Neural cell (in vitro differentiated cells): ENCODE results near the gene TFDP2. TPM values are rescaled to one million over a fixed set of nuclear protein-coding genes. Genes with fewer than 3 reads are reported as not detected.
"Not testable (repeated sequence)": the region's sequence is repeated elsewhere in the genome, so short reads cannot be mapped to it uniquely, and the experiment has no call there.

Experiments used
- H2AFZ ChIP-seq: fragments of 200-600, 300-800 bp; sonication (generic), shearing (Covaris generic); 2 replicates; pipeline ENCODE4 v1.6.0; 2014; ENCODE audit warnings: low read depth, mild to moderate bottlenecking, antibody characterized with exemption, low read length, moderate library complexity
- H3F3A ChIP-seq: fragments of 200-600 bp; shearing (Covaris generic); 2 replicates; pipeline ENCODE4 v1.6.1; 2016; ENCODE audit warnings: mild to moderate bottlenecking, moderate library complexity, mixed read lengths, antibody characterized with exemption, low read length; ENCODE audit not compliant: insufficient read depth, poor library complexity, severe bottlenecking
- H3K27ac ChIP-seq: fragments of 200-600, 300-800 bp; sonication (generic), shearing (Covaris generic); 2 replicates; pipeline ENCODE4 v1.5.1; 2014; ENCODE audit warnings: mild to moderate bottlenecking, low read length, moderate library complexity
- H3K27me3 ChIP-seq: fragments of 300-800, 200-600 bp; sonication (generic), shearing (Covaris generic); 2 replicates; pipeline ENCODE4 v1.6.0; 2014; ENCODE audit warnings: mild to moderate bottlenecking, low read depth, low read length, moderate library complexity; ENCODE audit not compliant: insufficient read depth
- H3K36me3 ChIP-seq: fragments of 300-800, 200-600 bp; sonication (generic), shearing (Covaris generic); 2 replicates; pipeline ENCODE4 v1.5.1; 2014; ENCODE audit warnings: mild to moderate bottlenecking, antibody characterized with exemption, low read length, moderate library complexity; ENCODE audit not compliant: insufficient read depth
- H3K4me2 ChIP-seq: fragments of 300-800, 200-600 bp; sonication (generic), shearing (Covaris generic); 2 replicates; pipeline ENCODE4 v1.6.0; 2014; ENCODE audit warnings: mild to moderate bottlenecking, low read length
- H3K4me3 ChIP-seq: fragments of 300-800, 200-600 bp; sonication (generic), shearing (Covaris generic); 2 replicates; pipeline ENCODE4 v1.5.1; 2014; ENCODE audit warnings: mild to moderate bottlenecking, low read length, moderate library complexity
- H3K79me2 ChIP-seq: fragments of 200-600 bp; shearing (Covaris generic); replicated peaks from 2 replicates; pipeline ENCODE4 v1.6.0; 2014; ENCODE audit warnings: mild to moderate bottlenecking, low read length, moderate library complexity; ENCODE audit not compliant: insufficient read depth
- H3K9ac ChIP-seq: fragments of 300-800, 200-600 bp; sonication (generic), shearing (Covaris generic); 2 replicates; pipeline ENCODE4 v1.6.1; 2016; ENCODE audit warnings: mild to moderate bottlenecking, low read length, mixed read lengths
- H3K9me2 ChIP-seq: fragments of 200-600 bp; shearing (Covaris generic); 2 replicates; pipeline ENCODE4 v1.6.1; 2016; ENCODE audit warnings: mild to moderate bottlenecking, low read length, mixed read lengths; ENCODE audit not compliant: insufficient read depth
- H3K9me3 ChIP-seq: fragments of 200-600, 300-800 bp; sonication (generic), shearing (Covaris generic); 2 replicates; pipeline ENCODE4 v1.6.1; 2016; ENCODE audit warnings: mild to moderate bottlenecking, mixed run types, low read length, moderate library complexity, mixed read lengths
- H4K20me1 ChIP-seq: fragments of 200-600 bp; shearing (Covaris generic); 2 replicates; pipeline ENCODE4 v1.6.1; 2016; ENCODE audit warnings: mild to moderate bottlenecking, mixed run types; ENCODE audit not compliant: insufficient read depth
- EP300 ChIP-seq: fragments of 450-650 bp; conservative IDR thresholded peaks from 2 replicates; pipeline ENCODE4 v1.6.1; 2014; ENCODE audit warnings: antibody characterized with exemption, mild to moderate bottlenecking, moderate library complexity; ENCODE audit not compliant: poor library complexity, severe bottlenecking
- EZH2 ChIP-seq: fragments of 200-600, 300-800 bp; shearing (Covaris generic), sonication (generic); IDR thresholded peaks from 2 replicates; pipeline ENCODE4 v1.6.1; 2014; ENCODE audit warnings: antibody characterized with exemption, low read length, borderline replicate concordance, mild to moderate bottlenecking; ENCODE audit not compliant: insufficient read depth, poor library complexity, severe bottlenecking
- MXI1 ChIP-seq: fragments of 450-650 bp; conservative IDR thresholded peaks from 2 replicates; pipeline ENCODE4 v1.6.1; 2014; ENCODE audit warnings: antibody characterized with exemption, mild to moderate bottlenecking; ENCODE audit not compliant: poor library complexity, severe bottlenecking
- POLR2AphosphoS5 ChIP-seq: IDR thresholded peaks from 2 replicates; pipeline ENCODE4 v1.6.1; 2012
- RAD21 ChIP-seq: fragments of 450-650 bp; conservative IDR thresholded peaks from 2 replicates; pipeline ENCODE4 v1.6.1; 2014; ENCODE audit warnings: antibody characterized with exemption, mild to moderate bottlenecking, moderate library complexity
- SMC3 ChIP-seq: fragments of 450-650 bp; conservative IDR thresholded peaks from 2 replicates; pipeline ENCODE4 v1.6.1; 2014; ENCODE audit warnings: antibody characterized with exemption, mild to moderate bottlenecking, moderate library complexity; ENCODE audit not compliant: poor library complexity
- TAF1 ChIP-seq: IDR thresholded peaks from 2 replicates; pipeline ENCODE4 v1.6.1; 2012; ENCODE audit warnings: low read depth
- polyA plus RNA-seq: library from polyadenylated mRNA; depleted of rRNA; stranded (reverse); fragments of >200 nt; gene quantifications from 2 replicates; pipeline ENCODE4 v1.2.3, GENCODE V29; 2014
- TF ChIP-seq, protein P1 (sequence below): IDR thresholded peaks from 2 replicates; pipeline ENCODE4 v1.6.1; 2012; ENCODE audit warnings: borderline replicate concordance
- TF ChIP-seq, protein P2 (sequence below): fragments of 450-650 bp; IDR thresholded peaks from 2 replicates; pipeline ENCODE4 v1.5.1; 2014; ENCODE audit warnings: antibody characterized with exemption, mild to moderate bottlenecking, moderate library complexity; ENCODE audit not compliant: poor library complexity, severe bottlenecking

The TFDP2 gene
- polyA plus RNA-seq, 1 donor from 2014 or later: 17.0 TPM

DNA sequence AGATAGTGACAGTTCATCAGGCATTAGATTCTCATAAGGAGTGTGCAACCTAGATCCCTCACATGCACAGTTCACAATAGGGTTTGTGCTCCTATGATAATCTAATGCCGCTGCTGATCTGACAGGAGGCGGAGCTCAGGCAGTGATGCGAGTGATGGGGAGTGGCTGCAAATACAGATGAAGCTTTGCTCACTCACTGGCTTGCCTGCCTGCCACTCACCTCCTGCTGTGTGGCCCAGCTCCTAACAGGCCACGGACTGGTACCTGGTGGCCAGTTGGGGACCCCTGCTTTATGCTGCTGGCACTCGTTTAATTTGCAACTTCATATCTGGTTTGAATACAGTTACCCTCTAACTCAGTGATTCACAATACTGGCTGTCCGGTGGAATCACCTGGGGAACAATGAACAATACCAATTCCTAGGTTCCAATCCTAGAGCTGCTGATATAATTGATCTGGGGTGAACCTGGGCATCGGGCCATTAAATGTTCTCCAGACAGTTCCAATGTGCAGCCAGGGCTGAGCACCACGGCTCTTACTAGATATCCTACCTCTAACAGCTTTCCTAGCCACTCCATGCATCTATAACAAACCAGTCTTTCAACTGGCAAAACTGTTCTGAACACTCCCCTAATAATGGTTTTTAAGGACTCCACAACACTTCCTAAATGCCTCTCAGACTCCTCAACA is 141.5 kb downstream of the TFDP2 start:
- no peaks in the 10 kb centered on the region for H3K27me3 ChIP-seq
- H3F3A ChIP-seq: no peaks in the 10 kb centered on the region
- no peaks in the 10 kb centered on the region for H3K9me3 ChIP-seq
- no peak overlapping the region for H3K4me2 ChIP-seq
- H3K4me3 ChIP-seq: no peak overlapping the region
- peaks cover 36% of the 10 kb centered on the region for H3K79me2 ChIP-seq
- no peak overlapping the region for H3K27ac ChIP-seq
- no peak overlapping the region for H2AFZ ChIP-seq
- H4K20me1 ChIP-seq: no peaks in the 10 kb centered on the region
- H3K9ac ChIP-seq: no peak overlapping the region
- no peaks in the 10 kb centered on the region for H3K36me3 ChIP-seq
- TF ChIP-seq, protein P1, sequence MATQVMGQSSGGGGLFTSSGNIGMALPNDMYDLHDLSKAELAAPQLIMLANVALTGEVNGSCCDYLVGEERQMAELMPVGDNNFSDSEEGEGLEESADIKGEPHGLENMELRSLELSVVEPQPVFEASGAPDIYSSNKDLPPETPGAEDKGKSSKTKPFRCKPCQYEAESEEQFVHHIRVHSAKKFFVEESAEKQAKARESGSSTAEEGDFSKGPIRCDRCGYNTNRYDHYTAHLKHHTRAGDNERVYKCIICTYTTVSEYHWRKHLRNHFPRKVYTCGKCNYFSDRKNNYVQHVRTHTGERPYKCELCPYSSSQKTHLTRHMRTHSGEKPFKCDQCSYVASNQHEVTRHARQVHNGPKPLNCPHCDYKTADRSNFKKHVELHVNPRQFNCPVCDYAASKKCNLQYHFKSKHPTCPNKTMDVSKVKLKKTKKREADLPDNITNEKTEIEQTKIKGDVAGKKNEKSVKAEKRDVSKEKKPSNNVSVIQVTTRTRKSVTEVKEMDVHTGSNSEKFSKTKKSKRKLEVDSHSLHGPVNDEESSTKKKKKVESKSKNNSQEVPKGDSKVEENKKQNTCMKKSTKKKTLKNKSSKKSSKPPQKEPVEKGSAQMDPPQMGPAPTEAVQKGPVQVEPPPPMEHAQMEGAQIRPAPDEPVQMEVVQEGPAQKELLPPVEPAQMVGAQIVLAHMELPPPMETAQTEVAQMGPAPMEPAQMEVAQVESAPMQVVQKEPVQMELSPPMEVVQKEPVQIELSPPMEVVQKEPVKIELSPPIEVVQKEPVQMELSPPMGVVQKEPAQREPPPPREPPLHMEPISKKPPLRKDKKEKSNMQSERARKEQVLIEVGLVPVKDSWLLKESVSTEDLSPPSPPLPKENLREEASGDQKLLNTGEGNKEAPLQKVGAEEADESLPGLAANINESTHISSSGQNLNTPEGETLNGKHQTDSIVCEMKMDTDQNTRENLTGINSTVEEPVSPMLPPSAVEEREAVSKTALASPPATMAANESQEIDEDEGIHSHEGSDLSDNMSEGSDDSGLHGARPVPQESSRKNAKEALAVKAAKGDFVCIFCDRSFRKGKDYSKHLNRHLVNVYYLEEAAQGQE: no peak
- TF ChIP-seq RAD21 (no peak), MXI1 (no peak), TAF1 (no peak), SMC3 (no peak), EP300 (no peak), EZH2 (no peak), POLR2AphosphoS5 (no peak)
- TF ChIP-seq, protein P2, sequence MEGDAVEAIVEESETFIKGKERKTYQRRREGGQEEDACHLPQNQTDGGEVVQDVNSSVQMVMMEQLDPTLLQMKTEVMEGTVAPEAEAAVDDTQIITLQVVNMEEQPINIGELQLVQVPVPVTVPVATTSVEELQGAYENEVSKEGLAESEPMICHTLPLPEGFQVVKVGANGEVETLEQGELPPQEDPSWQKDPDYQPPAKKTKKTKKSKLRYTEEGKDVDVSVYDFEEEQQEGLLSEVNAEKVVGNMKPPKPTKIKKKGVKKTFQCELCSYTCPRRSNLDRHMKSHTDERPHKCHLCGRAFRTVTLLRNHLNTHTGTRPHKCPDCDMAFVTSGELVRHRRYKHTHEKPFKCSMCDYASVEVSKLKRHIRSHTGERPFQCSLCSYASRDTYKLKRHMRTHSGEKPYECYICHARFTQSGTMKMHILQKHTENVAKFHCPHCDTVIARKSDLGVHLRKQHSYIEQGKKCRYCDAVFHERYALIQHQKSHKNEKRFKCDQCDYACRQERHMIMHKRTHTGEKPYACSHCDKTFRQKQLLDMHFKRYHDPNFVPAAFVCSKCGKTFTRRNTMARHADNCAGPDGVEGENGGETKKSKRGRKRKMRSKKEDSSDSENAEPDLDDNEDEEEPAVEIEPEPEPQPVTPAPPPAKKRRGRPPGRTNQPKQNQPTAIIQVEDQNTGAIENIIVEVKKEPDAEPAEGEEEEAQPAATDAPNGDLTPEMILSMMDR: no peak
- H3K9me2 ChIP-seq: no peaks in the 10 kb centered on the region

DNA sequence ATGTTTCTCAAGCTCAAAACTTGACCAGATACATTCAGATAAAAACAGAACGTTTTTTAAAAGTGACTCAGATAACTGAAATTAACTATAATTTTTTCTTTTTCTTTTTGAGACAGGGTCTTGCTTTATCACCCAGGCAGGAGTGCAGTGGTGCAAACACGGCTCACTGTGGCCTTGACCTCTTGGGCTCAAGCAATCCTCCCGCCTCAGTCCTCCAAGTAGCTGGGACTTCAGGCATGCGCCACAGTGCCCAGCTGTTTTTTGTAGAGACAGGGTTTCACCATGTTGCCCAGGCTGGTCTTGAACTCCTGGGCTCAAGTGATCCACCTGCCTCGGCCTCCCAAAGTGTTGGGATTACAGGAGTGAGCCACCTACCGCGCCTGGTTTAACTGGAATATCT is 144.4 kb downstream of the TFDP2 start:
- H3K4me2 ChIP-seq, H3K27ac ChIP-seq, H3K9me2 ChIP-seq, H3K9me3 ChIP-seq, H3K36me3 ChIP-seq, H4K20me1 ChIP-seq, H3K4me3 ChIP-seq, H3F3A ChIP-seq, H2AFZ ChIP-seq, H3K9ac ChIP-seq, H3K27me3 ChIP-seq: not testable (repeated sequence)
- peaks cover 28% of the 10 kb centered on the region for H3K79me2 ChIP-seq
